ENCODE measurements around the gene TCAP.

Gene TCAP

DNA sequence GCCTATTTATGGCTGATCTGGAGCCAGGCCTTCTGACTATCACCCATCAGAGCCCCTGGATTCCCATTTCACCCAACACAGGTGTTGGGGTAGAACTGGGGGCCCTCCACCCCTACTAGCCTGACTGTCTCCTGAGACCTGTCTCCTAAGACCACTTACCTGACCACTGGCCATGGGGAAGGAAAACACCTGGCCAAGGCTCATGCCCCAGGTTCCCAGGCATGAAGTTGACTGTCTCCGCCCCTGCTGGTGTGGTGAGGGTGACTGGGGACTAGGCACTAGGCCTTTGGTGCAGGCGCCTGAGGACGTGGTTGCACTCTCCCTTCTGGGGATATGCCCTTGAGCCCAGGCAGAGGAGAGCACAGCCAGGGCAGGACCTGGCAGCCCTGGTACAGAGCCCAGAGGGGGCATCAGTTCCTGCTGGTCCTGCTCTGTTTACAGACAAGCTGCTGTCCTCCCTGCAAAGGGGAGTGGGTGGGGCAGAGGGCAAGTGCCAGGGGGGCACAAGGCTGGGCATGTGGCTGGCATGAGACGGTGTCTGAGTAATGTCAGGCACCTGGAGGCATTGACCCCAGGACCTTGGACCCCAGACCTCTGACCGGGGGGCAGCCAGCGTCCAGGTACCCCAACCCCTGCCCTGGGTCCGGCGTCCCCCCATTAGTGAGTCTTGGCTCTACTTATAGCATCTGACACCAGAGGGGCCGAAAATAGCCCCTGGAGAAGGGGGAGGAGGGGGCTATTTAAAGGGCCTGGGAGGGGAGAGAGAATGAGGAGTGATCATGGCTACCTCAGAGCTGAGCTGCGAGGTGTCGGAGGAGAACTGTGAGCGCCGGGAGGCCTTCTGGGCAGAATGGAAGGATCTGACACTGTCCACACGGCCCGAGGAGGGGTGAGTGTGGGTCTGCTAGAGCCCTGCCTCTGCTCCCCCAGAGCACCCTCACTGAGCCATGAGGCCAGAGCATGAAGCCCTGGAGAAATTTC is at the start of gene TCAP:
TCAP (plus strand) TSS at position 769 of the 981 bp plus-strand sequence; CDS start at position 780, 11 bp downstream.
- DNase-seq: no peak

DNA sequence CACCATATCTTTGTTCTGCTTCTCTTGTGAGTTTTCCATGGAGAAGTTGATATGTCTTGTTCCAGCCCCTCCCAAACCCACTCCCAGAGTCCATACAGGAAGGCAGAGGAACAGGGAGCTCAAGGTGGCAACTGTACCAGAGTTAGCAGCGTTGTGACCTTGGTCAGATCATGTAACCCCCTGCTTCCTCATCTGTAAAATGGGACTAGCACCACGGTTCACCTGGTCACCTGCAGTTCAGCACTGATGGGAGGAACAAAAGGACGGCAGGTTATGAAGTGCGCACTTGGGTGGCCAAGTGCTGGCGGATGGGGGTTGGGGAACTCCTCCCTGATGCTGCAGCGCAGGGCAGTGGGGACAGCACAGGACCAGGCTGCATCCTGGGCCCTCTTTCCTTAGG is 49.7 kb upstream of the TCAP start:
- DNase-seq: no peak

DNA sequence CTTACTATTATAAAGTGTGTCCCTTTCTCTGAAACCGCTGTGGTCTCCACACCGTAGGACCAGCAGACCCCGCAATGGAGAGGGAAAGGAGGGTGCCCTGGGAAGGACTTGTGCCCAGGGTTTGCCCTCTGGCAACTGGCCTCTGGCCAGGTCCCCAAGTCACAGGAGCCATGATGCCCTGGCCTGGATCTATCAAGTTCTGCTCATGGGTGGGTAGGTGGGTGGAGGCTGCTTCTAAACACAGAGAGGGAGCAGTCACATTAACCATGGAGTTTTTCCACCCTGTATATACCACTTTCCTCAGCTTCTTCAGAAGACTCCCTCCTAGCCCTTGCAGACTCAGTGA is 48.1 kb upstream of the TCAP start:
- DNase-seq: no peak

- DNase-seq: no peak
Measured at GRCh38 chr17:39617446-39618245, 47.5 kb upstream of the TCAP start.

- no peak for DNase-seq
Measured at GRCh38 chr17:39618246-39618913, 46.8 kb upstream of the TCAP start.

DNA sequence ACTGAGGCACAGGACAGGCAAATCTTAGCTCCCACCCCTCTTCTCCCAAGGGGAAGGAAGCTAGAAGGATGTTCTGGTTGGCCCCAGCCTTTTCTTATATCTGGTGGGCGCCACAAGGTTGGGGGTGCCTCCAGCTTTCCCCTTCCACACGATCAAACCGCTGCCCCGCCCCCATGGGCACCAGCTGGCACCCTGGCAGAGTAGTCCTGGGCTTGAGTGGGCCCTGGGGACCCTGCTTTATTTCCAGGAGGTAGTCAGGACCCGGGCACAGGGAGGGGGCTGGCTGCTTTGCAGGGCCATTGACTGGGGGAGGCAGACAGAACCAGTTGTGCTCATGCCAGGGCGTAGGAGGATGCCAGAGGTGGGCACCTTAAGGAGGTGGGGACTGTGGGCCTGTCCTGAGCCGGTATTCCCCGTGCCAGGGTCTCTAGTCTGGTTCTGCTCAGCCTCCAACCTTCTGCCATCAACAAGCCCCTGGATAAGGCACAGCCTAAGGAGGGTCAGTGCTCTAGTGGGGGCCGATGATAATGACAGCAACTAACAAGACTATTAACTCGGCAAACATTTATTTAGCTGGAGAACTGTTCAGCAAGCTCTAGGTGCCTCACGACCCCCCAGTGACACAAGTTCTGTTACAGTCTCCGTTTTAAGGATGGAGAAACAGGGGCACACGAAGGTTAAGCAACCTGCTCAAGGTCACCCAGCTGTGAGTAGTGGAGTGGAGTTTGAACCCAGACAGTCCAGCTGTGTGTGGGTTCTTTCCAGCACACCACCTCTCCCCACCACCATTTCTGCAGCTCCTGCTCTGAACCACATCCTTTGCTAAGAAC is 46.0 kb upstream of the TCAP start:
- no peak for DNase-seq

- DNase-seq: no peak
Measured at GRCh38 chr17:39619786-39620101, 45.4 kb upstream of the TCAP start.

DNA sequence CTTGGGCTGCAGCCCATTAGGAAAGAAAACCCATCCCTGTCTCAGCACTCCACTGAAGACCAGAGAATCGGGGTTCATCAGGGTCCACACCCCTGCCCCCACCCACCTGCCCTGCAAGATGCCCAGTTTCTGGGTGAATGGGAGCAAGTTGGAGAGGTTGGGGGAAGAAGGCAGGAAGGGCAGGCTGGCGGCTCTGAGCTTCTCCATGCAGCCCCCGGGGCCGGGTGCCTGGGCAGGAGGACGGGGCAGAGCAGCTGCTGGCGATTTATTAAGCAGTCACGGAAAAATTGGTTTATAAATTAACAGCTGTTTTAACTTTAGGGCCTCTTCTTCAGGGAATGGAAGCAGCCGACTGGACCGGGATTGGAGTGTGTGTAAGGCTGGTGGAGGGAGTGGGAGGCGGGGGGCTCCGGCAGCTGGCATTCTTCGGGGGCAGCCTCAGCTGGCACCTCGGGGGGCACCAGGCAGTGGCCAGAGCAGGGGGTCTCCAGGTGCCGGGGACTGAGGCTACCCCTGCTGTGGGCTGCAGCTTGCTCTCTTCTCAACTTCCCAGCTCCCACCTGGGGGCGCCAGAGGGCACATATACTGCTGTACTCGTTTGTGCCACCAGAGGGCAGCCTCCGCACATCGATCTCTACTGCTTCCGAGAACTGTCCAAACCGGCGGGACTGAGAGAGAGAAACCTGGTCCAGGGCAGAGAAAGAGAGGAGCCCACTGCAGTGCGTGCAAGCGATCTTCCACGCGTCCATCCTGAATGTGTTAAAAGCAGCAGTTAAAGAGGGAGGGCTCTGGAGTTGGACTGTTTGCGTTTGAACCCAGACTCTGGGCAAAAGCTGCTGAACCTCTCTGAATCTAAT is 43.4 kb upstream of the TCAP start:
- DNase-seq: peak; percentile 97

DNA sequence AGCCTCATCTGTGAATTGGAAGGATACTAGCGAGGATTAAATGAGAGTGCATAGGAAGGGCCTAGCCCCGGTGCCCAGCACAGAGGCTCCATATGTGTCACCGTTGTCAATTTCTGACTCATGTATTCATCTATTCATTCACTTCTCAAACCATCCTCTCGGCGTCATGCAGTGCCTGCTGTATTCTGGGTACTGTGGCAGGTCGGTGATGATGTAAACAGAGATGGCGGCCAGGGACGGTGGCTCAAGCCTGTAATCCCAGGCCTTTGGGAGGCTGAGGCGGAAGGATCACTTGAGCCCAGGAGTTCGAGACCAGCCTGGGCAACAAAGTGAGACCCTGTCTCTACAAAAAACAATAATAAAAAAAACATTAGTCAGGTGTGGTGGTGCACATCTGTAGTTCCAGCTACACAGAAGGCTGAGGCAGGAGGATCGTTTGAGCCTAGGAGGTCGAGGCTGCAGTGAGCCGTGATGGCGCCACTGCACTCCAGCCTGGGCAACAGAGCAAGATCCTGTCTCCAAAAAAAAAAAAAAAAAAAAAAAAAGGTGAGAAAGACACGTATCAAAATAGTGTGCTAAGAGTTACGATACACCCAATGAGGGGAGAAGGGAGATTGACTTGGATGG is 42.7 kb upstream of the TCAP start:
- DNase-seq: no peak

GRCh38 chr17:39623356-39623950 is 41.7 kb upstream of the TCAP start:
- peak; percentile 93 for DNase-seq

DNA sequence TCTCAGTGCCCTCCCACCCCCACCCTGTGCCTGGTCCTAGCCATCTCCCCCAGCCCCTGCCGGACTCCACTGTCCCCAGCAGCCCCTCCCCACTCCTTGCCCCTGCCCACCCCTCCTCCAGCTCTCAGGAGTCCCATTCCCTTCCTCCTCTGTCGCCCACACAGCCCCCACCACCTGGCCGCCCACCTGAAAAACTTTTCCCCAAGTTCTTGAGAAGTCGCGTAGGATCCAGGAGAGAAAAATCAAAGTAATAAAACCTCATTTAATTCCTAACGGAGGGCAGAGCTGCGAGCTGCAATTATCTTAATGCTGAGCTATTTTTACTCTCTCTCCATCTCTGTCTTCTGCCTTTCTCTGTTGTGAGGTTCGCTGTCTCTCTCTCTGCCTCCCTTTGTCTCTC is 40.8 kb upstream of the TCAP start:
- DNase-seq: no peak

GRCh38 chr17:39625198-39625785 is 39.9 kb upstream of the TCAP start:
- no peak for DNase-seq

DNA sequence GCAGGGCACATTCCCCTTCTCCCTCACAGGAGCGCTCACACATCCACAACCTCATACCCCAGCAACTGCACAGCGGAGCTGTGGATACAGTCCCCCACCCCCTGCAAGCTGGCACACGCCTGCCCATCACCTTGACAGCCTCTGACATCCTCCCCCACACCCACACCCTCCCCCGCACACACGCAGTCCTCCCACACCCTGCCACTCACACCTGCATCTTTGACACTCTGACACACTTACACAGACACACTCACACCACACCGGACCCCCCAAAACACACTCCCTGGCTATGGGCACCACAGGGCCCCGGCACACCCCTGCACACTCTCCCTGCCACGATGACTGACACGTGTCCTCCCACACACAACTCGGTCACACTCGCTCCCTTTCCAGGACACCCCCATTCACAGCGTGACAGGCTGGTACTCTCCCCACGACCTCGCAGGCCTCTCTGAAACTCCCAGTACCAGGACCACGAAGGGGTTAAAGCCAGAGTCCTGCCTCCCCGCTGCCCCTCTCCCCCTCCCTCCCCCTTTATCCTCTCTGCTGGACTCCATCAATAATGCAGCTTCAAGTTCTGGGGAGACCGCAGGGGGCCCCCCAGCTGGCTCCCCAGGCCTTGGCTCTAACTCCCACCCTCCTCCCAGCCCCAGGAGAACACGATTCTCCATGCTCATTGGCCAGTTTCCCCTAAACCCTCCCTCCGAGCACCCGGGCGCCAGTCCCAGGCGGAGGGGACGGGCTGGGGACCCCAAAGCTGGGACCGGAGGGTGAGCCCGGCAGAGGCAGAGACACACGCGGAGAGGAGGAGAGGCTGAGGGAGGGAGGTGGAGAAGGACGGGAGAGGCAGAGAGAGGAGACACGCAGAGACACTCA is 38.7 kb upstream of the TCAP start, which contains the start of gene PPP1R1B:
PPP1R1B (plus strand) TSS at position 782 of the 876 bp plus-strand sequence. CDS start 441 bp downstream, outside the sequence.
- DNase-seq: no peak

GRCh38 chr17:39627047-39627711 is 38.0 kb upstream of the TCAP start:
- no peak for DNase-seq

DNA sequence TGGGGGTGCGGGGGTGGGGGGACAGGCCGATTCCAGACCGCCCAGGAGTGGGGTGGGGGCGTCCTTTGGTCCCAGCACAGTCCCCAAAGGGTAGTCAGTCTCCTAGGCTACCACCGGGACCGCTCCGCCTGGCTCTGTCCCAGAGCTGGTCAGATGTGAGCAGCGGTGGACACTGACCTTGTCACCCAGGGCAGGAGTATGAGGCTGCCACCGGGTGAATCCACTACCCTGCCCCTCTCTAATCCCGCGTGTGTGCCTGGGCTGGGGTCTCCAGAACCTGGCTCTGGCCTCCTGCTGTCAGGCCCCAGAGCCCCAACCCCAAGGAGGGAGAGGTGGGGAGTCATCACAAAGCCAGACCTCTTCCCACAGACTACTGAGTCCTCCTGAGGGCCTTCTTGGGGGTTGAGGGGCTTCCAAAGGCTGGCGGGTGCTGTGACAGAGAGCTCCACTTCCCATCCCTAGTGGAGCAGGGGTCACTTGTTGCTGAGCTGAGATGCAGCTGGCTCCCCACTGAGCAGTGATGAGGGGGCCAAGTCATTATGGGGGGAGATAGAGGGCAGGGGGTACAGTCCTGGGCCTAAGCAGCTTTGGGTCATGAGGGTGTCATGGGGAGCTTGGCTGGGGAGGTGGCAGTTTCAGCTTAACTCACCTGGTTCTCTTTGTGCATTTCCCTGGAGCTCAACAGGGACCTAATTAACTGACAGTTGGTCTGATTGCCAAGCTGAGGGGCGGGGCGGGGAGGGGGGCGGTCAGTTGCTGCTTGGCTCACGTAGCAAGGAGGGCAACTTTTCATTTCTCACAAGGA is 37.2 kb upstream of the TCAP start:
- no peak for DNase-seq

GRCh38 chr17:39628655-39629493 is 36.3 kb upstream of the TCAP start:
- DNase-seq: no peak

- no peak for DNase-seq
Measured at GRCh38 chr17:39629494-39629880, 35.7 kb upstream of the TCAP start.
